GM18861 (cell line): ENCODE measurements around the gene SPEF2.

ENCODE experiments used
- ATAC-seq: cut with Tn5 transposase; IDR thresholded peaks from one replicate; pipeline ENCODE4 v1.9.1; 2021; ENCODE audit not compliant: unreplicated experiment

The SPEF2 gene

DNA sequence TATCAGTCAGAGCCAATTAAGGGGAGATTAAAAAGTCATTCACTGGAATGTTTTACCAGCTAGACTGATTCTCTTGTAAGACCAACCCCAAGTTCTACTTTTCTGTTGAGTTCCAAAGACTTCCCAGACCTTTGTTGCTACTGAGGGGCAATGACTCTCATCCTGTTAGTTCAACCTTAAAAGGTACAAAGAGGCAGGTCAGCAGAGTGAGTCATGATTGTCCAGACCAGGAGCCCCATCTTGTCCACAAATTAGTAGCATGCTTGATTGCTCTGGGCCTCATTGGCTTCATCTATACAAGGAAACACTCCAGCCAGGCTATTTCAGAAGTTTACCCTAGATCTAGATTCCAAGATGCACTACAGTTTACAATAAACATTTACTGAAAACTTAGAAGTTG lies 159.1 kb downstream of the SPEF2 start:
- ATAC-seq = no peak

GRCh38 chr5:35777358-35778087 lies 159.9 kb downstream of the SPEF2 start:
- no peak for ATAC-seq

- ATAC-seq = no peak
Measured at GRCh38 chr5:35778259-35778769, 160.7 kb downstream of the SPEF2 start.

DNA sequence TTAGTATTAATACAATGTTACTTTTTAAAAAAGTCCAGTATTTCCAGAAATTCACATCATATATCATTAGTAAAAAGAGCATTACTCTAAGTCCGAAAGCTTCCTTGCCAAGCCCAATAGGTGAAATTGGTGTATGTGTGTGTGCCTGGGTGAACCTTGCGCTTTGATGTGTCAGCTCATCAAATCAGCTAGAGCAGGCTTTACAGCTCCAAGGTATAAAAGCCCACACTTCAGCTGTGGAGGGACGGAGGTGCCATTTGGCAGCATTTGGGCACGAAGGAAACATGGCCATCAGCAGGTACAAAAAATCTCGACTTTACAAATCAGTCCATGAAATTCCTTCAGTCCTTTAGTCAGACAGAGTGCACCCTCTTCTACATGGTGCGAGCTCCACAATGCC lies 162.6 kb downstream of the SPEF2 start:
- ATAC-seq = no peak

- ATAC-seq = no peak
Measured at GRCh38 chr5:35781181-35781790, 163.6 kb downstream of the SPEF2 start.

DNA sequence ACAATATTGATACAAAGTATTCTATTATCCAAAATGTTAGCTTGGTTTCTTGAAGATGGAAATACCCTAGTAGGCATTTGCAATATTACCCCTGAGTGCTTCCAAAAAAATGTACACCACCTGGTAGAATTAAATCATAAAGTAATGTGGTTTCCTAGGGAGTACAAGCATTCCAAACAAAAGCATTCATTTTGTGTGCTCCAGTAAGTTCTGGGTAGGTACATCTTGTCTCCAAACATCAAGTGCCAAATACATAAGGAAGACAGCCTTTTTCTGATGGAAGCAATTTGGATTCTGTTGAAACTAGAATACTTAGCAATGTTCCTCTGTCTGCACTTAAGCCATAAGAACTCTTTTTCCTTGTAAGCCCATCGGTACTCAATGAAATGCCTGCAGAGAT lies 165.9 kb downstream of the SPEF2 start:
- ATAC-seq = no peak

- no peak for ATAC-seq
Measured at GRCh38 chr5:35785601-35786085, 168.0 kb downstream of the SPEF2 start.

DNA sequence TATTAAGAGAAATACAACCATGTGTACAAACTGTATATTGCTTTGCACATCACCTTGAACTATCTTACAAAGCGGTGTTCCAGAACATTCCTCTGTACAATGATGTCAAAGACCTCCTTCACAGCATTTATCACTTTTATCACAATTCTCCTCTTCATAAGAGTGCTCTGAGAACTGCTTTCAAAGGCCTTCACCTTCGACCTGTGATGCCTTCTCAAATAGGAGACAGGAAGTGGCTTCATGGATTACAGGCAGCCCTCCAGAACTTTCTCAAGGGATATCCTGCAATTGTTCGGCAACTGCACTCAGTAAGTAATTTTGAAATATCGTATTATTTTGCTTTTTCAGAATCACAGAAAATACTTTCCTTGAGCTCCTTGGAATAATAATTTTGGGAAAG lies 171.1 kb downstream of the SPEF2 start:
- no peak for ATAC-seq

DNA sequence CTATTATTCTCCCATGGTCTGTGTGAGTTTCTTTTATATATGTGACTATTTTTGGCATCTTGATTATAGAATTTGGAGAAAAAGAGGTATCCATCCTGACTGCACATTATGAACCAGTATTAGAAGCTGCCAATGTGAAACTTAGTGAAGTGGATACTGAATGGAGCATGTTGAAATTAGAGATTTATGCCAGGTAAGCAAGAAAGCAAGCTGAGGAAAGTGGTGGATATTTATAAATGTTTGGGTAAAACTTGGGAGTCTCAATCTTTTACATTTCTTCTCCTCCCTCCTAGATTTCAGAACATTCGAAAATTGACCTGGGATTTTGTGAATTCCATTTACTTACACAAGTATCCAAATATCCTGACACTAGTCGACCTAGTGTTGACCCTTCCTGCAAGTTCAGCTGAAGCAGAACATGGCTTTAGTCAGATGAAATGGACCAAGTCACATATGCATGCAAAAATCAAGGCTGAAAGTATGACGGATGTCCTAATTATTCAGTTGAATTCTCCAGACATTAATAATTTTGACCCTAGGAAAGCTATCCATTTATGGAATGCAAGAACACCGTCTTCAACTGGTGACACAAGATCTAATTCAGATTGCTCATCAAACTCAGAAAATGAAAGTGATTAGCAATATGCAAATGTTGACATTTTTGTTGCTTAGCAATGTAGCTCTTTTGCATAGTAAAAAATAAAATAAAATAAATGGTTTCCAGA lies 172.2 kb downstream of the SPEF2 start:
- ATAC-seq = no peak

- no peak for ATAC-seq
Measured at GRCh38 chr5:35790457-35790822, 172.8 kb downstream of the SPEF2 start.

DNA sequence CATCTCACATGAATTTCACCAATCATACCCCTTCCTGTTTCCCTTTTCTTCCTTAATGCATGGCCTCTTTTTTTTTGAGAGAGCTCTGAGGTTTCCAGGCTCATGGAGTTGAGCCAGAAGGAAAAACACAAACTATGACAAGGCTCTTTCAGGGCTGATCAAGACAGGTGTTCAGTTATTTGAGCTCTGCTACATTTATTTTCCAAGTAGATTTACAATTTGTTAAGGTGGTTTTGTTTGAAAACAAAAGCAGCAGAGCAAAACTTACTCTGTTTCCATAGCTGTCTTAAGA lies 176.6 kb downstream of the SPEF2 start:
- no peak for ATAC-seq

DNA sequence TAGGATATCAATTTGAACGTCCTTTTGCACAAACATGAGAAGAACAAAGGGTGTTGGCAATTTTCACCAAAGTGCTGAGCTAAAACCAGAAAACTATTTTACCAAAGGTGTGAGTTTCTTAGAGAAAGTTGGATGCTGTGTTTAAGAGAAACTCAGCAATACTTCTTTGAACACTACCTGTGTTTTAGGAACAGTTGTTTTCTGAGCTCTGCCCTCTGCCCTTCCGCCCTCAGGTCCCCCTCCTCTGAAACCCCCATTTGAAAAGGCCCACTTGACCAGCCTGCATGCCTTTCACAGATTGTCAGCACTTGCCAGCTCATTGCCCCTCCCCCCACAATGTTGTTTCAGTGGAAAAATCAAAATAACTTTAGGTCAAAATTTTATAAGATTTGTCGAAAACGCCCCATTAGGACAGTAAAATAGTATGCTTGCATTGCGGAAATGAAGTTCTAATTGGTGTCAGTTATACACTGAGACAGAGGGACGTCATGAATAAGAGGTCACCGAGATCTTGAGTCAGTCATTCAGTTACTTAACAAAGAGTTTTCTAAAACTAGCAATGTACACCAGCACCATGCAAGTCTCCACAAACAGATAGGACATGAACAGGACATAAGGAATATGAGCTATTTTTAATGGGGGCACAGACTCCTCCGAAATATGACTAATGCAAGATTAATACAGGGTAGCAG lies 177.2 kb downstream of the SPEF2 start:
- ATAC-seq = no peak

DNA sequence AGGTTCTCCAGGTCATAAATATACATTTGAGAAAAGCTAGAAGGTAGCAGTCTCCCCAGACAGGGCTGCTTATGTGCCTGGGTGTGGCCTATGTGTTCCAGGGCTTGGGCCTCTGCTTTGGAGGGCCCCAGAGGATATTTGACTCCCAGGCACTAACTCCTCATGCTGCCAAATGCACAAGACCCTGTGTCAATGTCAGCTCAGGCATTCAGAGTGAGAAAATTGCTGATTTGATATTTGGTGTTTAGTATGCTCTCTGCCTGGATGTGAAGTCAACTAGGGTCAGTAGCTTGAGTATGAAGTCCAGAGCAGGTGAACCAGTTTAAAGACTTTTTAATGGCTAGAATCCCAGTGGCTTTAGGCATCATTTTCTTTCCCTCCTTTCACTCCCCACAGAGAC lies 181.5 kb downstream of the SPEF2 start:
- no peak for ATAC-seq

DNA sequence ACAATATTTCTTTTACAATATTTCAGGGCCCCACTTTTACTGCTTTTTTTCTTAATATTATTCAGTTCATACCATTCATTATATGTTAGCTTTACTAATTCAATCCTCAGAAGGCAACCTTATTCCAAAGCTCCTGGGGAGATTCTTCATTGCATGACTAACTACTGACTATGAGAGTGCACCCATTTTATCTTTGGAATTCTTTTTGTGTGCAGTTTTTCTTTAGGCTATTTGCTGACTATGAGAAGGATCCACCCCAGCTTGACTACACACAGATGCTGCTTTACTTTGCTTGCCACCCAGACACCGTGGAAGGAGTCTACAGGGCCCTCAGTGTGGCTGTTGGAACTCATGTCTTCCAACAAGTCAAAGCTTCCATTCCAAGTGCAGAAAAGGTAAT lies 182.1 kb downstream of the SPEF2 start:
- no peak for ATAC-seq

DNA sequence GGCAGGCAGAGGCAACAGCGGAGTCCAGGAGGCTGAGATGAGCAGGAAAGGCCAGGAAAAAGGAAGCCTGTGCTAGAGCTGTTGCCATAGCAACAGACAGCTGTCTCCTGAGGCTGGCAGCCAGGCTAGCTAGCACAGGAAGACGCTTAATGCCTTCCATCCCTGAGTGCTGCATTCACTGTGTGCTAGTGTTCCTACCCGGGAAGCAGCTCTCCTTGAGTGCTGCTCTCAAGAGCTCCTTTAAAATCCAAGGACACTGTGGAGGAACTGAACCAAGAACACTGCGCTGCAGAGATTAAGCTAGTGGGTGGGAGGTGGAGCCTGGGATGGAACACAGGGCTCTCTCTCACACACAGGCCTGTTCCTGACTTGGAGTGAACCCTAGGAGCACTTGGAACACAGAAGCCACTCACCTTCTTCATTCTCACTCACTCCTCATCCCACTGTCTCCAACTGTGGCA lies 185.6 kb downstream of the SPEF2 start:
- no peak for ATAC-seq

- no peak for ATAC-seq
Measured at GRCh38 chr5:35804201-35804653, 186.6 kb downstream of the SPEF2 start.

DNA sequence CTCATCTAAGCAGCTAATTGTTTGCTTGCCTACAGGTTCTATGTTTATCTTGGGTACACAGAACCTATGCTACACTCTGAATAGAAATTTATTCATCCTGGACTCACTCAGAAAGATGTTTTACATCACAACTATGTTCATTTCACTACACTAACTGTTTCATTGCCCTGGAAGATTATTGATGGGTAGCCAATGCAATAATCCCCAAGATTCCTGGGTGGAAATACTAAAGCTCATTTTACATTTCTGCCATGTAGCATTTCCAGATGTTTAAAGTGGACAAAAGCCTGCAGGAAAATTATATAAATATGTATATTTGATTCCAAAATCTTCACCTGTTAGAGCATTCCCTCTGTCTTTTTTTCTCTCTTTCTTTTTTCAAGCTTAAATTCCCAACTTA lies 187.2 kb downstream of the SPEF2 start:
- no peak for ATAC-seq

DNA sequence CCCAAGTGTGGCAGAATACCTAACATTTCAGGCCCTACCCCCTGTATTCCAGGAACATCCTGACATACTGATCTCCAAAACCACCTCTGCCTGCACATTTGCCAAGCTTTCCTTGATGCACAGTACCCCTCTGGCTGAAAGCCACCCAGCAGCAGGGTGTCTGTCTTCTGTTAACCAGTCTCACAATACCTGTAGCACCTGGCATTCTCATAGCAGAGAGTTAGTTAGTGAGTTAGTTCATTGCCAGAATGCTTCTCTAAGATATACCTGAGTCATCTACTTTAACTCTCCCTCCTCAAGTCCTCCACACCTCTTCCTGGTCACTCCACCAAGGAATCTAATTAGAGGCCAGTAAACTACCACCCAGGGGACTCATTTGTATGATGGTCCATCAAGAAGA lies 192.9 kb downstream of the SPEF2 start:
- no peak for ATAC-seq

GRCh38 chr5:35811108-35811741 lies 193.6 kb downstream of the SPEF2 start:
- ATAC-seq = no peak

- no peak for ATAC-seq
Measured at GRCh38 chr5:35813521-35813920, 195.9 kb downstream of the SPEF2 start.
